ENCODE measurements around the gene ORAI1. TPM values are rescaled to one million over a fixed set of nuclear protein-coding genes. Genes with fewer than 3 reads are reported as not detected.

ORAI1 gene
- total and polyA plus RNA-seq, 2 of the 13 experiments (the other 11 are each of a cell fraction or from before 2014, with no cell fraction given) = 9.2 to 17.2 TPM

DNA sequence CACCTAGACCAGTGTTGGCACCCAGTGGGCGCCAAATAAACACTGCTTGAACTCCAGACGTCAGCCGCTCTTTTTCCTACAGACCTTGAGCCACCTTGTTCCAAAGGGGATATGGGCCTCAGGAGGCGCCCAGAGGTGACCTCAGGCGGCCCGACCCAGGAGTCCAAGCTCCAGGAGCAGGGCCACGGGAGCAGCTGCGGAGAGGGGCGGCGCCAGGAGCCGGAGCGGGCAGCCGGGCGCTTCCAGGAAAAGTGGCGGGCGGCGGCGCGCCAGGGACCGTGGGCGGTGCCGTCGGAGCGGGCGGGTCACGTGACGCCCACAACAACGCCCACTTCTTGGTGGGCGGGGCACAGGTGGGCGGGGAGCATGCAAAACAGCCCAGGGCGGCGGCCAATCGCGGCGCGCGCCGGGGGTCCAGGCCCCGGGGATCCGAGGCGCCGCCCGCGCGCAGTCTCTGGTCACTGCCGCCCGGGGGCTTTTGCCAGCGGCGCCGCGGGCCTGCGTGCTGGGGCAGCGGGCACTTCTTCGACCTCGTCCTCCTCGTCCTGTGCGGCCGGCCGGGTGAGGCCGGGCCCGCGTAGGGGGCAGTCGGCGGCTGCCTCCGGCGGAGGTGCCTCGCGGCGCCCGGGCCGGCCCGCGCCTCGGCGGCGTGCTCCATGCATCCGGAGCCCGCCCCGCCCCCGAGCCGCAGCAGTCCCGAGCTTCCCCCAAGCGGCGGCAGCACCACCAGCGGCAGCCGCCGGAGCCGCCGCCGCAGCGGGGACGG, at the start of gene ORAI1 (continued):
- no peak for TF ChIP-seq NAIF1 (CRISPR knock-in tag; IDR thresholded peaks at IDR 0.05; ENCODE audit: borderline replicate concordance)
- TF ChIP-seq, protein P1, sequence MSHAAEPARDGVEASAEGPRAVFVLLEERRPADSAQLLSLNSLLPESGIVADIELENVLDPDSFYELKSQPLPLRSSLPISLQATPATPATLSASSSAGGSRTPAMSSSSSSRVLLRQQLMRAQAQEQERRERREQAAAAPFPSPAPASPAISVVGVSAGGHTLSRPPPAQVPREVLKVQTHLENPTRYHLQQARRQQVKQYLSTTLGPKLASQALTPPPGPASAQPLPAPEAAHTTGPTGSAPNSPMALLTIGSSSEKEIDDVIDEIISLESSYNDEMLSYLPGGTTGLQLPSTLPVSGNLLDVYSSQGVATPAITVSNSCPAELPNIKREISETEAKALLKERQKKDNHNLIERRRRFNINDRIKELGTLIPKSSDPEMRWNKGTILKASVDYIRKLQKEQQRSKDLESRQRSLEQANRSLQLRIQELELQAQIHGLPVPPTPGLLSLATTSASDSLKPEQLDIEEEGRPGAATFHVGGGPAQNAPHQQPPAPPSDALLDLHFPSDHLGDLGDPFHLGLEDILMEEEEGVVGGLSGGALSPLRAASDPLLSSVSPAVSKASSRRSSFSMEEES (CRISPR knock-in tag; IDR thresholded peaks at IDR 0.05) = peak; percentile 67
- no peak for TF ChIP-seq TBL1XR1 (IDR thresholded peaks at IDR 0.05; ENCODE audit: borderline replicate concordance, low read length, partially characterized antibody)
- peak; percentile 76; the same call in 1 of the 2 replicates for TF ChIP-seq AHR (CRISPR knock-in tag; IDR thresholded peaks at IDR 0.05)
- TF ChIP-seq, protein P2, sequence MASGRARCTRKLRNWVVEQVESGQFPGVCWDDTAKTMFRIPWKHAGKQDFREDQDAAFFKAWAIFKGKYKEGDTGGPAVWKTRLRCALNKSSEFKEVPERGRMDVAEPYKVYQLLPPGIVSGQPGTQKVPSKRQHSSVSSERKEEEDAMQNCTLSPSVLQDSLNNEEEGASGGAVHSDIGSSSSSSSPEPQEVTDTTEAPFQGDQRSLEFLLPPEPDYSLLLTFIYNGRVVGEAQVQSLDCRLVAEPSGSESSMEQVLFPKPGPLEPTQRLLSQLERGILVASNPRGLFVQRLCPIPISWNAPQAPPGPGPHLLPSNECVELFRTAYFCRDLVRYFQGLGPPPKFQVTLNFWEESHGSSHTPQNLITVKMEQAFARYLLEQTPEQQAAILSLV (CRISPR knock-in tag; IDR thresholded peaks at IDR 0.05; ENCODE audit: borderline replicate concordance) = 0 out of 2 replicates have a peak, but pooled peaks have one; percentile 45
- TF ChIP-seq MYNN (CRISPR knock-in tag; IDR thresholded peaks at IDR 0.05; ENCODE audit: low read depth) = no peak
- TF ChIP-seq GTF3A (CRISPR knock-in tag; conservative IDR thresholded peaks at IDR 0.05) = no peak
- peak; percentile 53; the same call in 1 of the 2 replicates for TF ChIP-seq KLF6 (CRISPR knock-in tag; IDR thresholded peaks at IDR 0.05)
- TF ChIP-seq RBAK (CRISPR knock-in tag; IDR thresholded peaks at IDR 0.05) = no peak
- TF ChIP-seq NFE2 (CRISPR knock-in tag; IDR thresholded peaks at IDR 0.05) = no peak
- TF ChIP-seq SMC3 (IDR thresholded peaks at IDR 0.05; ENCODE audit: low read length) = no peak
- TF ChIP-seq, protein P3, sequence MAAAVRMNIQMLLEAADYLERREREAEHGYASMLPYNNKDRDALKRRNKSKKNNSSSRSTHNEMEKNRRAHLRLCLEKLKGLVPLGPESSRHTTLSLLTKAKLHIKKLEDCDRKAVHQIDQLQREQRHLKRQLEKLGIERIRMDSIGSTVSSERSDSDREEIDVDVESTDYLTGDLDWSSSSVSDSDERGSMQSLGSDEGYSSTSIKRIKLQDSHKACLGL (CRISPR knock-in tag; IDR thresholded peaks at IDR 0.05) = no peak
- TF ChIP-seq, protein P4, sequence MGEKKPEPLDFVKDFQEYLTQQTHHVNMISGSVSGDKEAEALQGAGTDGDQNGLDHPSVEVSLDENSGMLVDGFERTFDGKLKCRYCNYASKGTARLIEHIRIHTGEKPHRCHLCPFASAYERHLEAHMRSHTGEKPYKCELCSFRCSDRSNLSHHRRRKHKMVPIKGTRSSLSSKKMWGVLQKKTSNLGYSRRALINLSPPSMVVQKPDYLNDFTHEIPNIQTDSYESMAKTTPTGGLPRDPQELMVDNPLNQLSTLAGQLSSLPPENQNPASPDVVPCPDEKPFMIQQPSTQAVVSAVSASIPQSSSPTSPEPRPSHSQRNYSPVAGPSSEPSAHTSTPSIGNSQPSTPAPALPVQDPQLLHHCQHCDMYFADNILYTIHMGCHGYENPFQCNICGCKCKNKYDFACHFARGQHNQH (CRISPR knock-in tag; IDR thresholded peaks at IDR 0.05) = peak; percentile 40; the same call in 1 of the 2 replicates
- TF ChIP-seq ETV6 (CRISPR knock-in tag; conservative IDR thresholded peaks at IDR 0.05) = peak; percentile 59; the same call in 1 of the 2 replicates
- no peak for TF ChIP-seq ZNF773 (CRISPR knock-in tag; IDR thresholded peaks at IDR 0.05; ENCODE audit: borderline replicate concordance)
- TF ChIP-seq ZFP36L2 (CRISPR knock-in tag; IDR thresholded peaks at IDR 0.05) = no peak
- TF ChIP-seq NCOA5 (CRISPR knock-in tag; IDR thresholded peaks at IDR 0.05) = no peak
- TF ChIP-seq RBM22 (optimal IDR thresholded peaks at IDR 0.05; ENCODE audit: low read length) = no peak
- TF ChIP-seq, protein P5, sequence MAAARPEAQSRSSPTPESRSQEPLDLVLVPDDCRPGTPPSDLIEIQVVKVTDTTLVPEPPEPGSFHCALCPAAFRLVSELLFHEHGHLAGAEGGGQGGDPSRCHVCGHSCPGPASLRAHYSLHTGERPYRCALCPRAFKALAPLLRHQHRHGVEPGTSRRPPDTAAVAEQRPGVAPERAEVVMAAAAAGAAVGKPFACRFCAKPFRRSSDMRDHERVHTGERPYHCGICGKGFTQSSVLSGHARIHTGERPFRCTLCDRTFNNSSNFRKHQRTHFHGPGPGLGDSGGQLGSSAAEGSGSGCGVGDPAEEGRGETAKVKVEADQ (CRISPR knock-in tag; IDR thresholded peaks at IDR 0.05; ENCODE audit: borderline replicate concordance) = 0 out of 2 replicates have a peak, but pooled peaks have one; percentile 18
- TF ChIP-seq SRSF9 (IDR thresholded peaks at IDR 0.05; ENCODE audit: borderline replicate concordance, insufficient read depth, low read depth, low read length, poor library complexity, severe bottlenecking) = no peak
- no peak for TF ChIP-seq ZNF530 (CRISPR knock-in tag; IDR thresholded peaks at IDR 0.05; ENCODE audit: low read depth)
- no peak for TF ChIP-seq ZNF441 (CRISPR knock-in tag; IDR thresholded peaks at IDR 0.05; ENCODE audit: borderline replicate concordance)
- peak; percentile 77; the same call in 1 of the 2 replicates for TF ChIP-seq GABPB1 (CRISPR knock-in tag; IDR thresholded peaks at IDR 0.05)
- no peak for TF ChIP-seq ZNF747 (CRISPR knock-in tag; IDR thresholded peaks at IDR 0.05; ENCODE audit: borderline replicate concordance)
- no peak; the same call in 1 of the 2 replicates for TF ChIP-seq GFI1 (CRISPR knock-in tag; IDR thresholded peaks at IDR 0.05; ENCODE audit: borderline replicate concordance)
- TF ChIP-seq SMARCC2 (IDR thresholded peaks at IDR 0.05) = no peak
